Mesenchymal stem cell (in vitro differentiated cells and primary cell): ENCODE measurements around the gene FAM117A.

Source experiments
- DNase-seq: peaks from one replicate; pipeline ENCODE4 v3.0.0-alpha.2; 2013
- H2AFZ ChIP-seq: one replicate; pipeline ENCODE4 v1.6.1; 2013; ENCODE audit warnings: low read depth, mild to moderate bottlenecking, control low read depth, inconsistent platforms, low read length, moderate library complexity
- H2AK5ac ChIP-seq: 2 replicates; pipeline ENCODE4 v1.6.1; 2013; ENCODE audit warnings: low read length, moderate library complexity, mild to moderate bottlenecking, inconsistent platforms; ENCODE audit not compliant: severe bottlenecking
- H2BK120ac ChIP-seq: one replicate; pipeline ENCODE4 v1.6.1; 2013; ENCODE audit warnings: low read depth, mild to moderate bottlenecking, inconsistent platforms, low read length, moderate library complexity
- H2BK12ac ChIP-seq, 2 experiments: one replicate each; pipeline ENCODE4 v1.6.1; 2013; ENCODE audit warnings: inconsistent platforms in 2 of 2, low read length in 2 of 2, mild to moderate bottlenecking in 2 of 2, moderate library complexity in 2 of 2, control low read depth in 1 of 2
- H2BK15ac ChIP-seq: one replicate; pipeline ENCODE4 v1.6.1; 2013; ENCODE audit warnings: mild to moderate bottlenecking, low read depth, inconsistent platforms; ENCODE audit not compliant: poor library complexity, severe bottlenecking
- H2BK5ac ChIP-seq: 2 replicates; pipeline ENCODE4 v1.6.1; 2013; ENCODE audit warnings: low read depth, mild to moderate bottlenecking, low read length, control low read depth, inconsistent platforms; ENCODE audit not compliant: poor library complexity, severe bottlenecking
- H3K14ac ChIP-seq, 2 experiments: one replicate each; pipeline ENCODE4 v1.6.1; 2013; ENCODE audit warnings: inconsistent platforms in 2 of 2, low read length in 2 of 2, control low read depth in 1 of 2, mild to moderate bottlenecking in 1 of 2, moderate library complexity in 1 of 2
- H3K18ac ChIP-seq, 2 experiments: one replicate each; pipeline ENCODE4 v1.6.1; 2013; ENCODE audit warnings: inconsistent platforms in 2 of 2, low read length in 2 of 2, control low read depth in 1 of 2, low read depth in 1 of 2, mild to moderate bottlenecking in 1 of 2
- H3K23ac ChIP-seq, 2 experiments: one replicate each; pipeline ENCODE4 v1.6.1; 2013; ENCODE audit warnings: inconsistent platforms in 2 of 2, low read length in 2 of 2, mild to moderate bottlenecking in 2 of 2, moderate library complexity in 2 of 2, control low read depth in 1 of 2
- H3K27ac ChIP-seq: 2 replicates; pipeline ENCODE4 v1.5.1; 2013; ENCODE audit warnings: mild to moderate bottlenecking, moderate library complexity, low read length, control low read depth, inconsistent platforms; ENCODE audit not compliant: poor library complexity, severe bottlenecking
- H3K27me3 ChIP-seq, 2 experiments: 2 replicates each; pipeline versions ENCODE4 v1.6.1 to v1.7.0; 2013; ENCODE audit warnings: low read length in 2 of 2, mild to moderate bottlenecking in 2 of 2, moderate library complexity in 2 of 2, control low read depth in 1 of 2, inconsistent platforms in 1 of 2; ENCODE audit not compliant: control insufficient read depth in 1 of 2, insufficient read depth in 1 of 2
- H3K36me3 ChIP-seq, 2 experiments: 2 replicates each; pipeline versions ENCODE4 v1.6.1 to v1.7.0; 2013; ENCODE audit warnings: low read length in 2 of 2, control low read depth in 1 of 2, inconsistent platforms in 1 of 2, low read depth in 1 of 2, mild to moderate bottlenecking in 1 of 2; ENCODE audit not compliant: insufficient read depth in 2 of 2, control insufficient read depth in 1 of 2
- H3K4ac ChIP-seq, 2 experiments: one replicate each; pipeline ENCODE4 v1.6.1; 2013; ENCODE audit warnings: inconsistent platforms in 2 of 2, low read length in 2 of 2, mild to moderate bottlenecking in 2 of 2, moderate library complexity in 2 of 2, control low read depth in 1 of 2, low read depth in 1 of 2
- H3K4me1 ChIP-seq: 2 replicates; pipeline ENCODE4 v1.6.1; 2013; ENCODE audit warnings: low read depth, low read length, control low read depth; ENCODE audit not compliant: control insufficient read depth, insufficient read depth
- H3K4me2 ChIP-seq: 2 replicates; pipeline ENCODE4 v1.6.1; 2013; ENCODE audit warnings: low read length, mild to moderate bottlenecking, inconsistent platforms; ENCODE audit not compliant: poor library complexity, severe bottlenecking
- H3K4me3 ChIP-seq, 2 experiments: 2 replicates each; pipeline versions ENCODE4 v1.5.1 to v1.7.0; 2013; ENCODE audit warnings: low read length in 2 of 2, mild to moderate bottlenecking in 2 of 2, control low read depth in 1 of 2, low read depth in 1 of 2; ENCODE audit not compliant: insufficient read depth in 1 of 2
- H3K79me1 ChIP-seq: replicated peaks from 2 replicates; pipeline ENCODE4 v1.6.1; 2013; ENCODE audit warnings: mild to moderate bottlenecking, control low read depth, low read length, inconsistent platforms; ENCODE audit not compliant: poor library complexity, severe bottlenecking
- H3K9ac ChIP-seq: 2 replicates; pipeline ENCODE4 v1.7.0; 2013; ENCODE audit warnings: mild to moderate bottlenecking, low read length, moderate library complexity
- H3K9me3 ChIP-seq: 2 replicates; pipeline ENCODE4 v1.7.0; 2013; ENCODE audit warnings: mild to moderate bottlenecking, low read length; ENCODE audit not compliant: control insufficient read depth
- H4K8ac ChIP-seq: one replicate; pipeline ENCODE4 v1.6.1; 2013; ENCODE audit warnings: inconsistent platforms, mild to moderate bottlenecking, low read length, moderate library complexity
- H4K91ac ChIP-seq: one replicate; pipeline ENCODE4 v1.6.1; 2013; ENCODE audit warnings: mild to moderate bottlenecking, low read length, inconsistent platforms
- WGBS: methylation state at CpG from one replicate; pipeline ENCODE4 v1.1.7; 2013; ENCODE audit warnings: mixed read lengths; 5-methylcytosine and 5-hydroxymethylcytosine counted together

The FAM117A gene

GRCh38 chr17:49691677-49692191, 72.2 kb downstream of the FAM117A start:
- Histone ChIP-seq H2AK5ac (no peak overlapping the region), H3K27me3 (peaks cover 4 to 10% of the 10 kb centered on the region in 2 experiments), H3K9me3 (no peaks in the 10 kb centered on the region), H3K79me1 (no peaks in the 10 kb centered on the region), H2BK120ac (no peak overlapping the region), H3K4me2 (no peak overlapping the region), H4K91ac (no peak overlapping the region), H3K23ac (no peak overlapping the region), H3K9ac (peak overlapping the region; percentile 7), H3K18ac (no peak overlapping the region), H2BK15ac (no peak overlapping the region), H4K8ac (no peak overlapping the region), H3K4ac (no peak overlapping the region), H3K36me3 (no peaks in the 10 kb centered on the region), H3K14ac (no peak overlapping the region), H3K27ac (no peak overlapping the region), H2AFZ (no peak overlapping the region), H2BK12ac (no peak overlapping the region), H3K4me1 (no peaks in the 10 kb centered on the region), H3K4me3 (no peak overlapping the region), H2BK5ac (no peak overlapping the region)
- 74% methylated on average over 7 of the region's 8 CpGs for WGBS
- no peak for DNase-seq

- no peak overlapping the region for H2AFZ ChIP-seq
- H3K18ac ChIP-seq, result no peak overlapping the region
- H3K27ac ChIP-seq, result no peak overlapping the region
- peak; percentile 56 for DNase-seq
- H2BK15ac ChIP-seq, result no peak overlapping the region
- no peak overlapping the region for H2BK12ac ChIP-seq
- H3K4ac ChIP-seq, result no peak overlapping the region
- H3K4me1 ChIP-seq, result no peaks in the 10 kb centered on the region
- H3K79me1 ChIP-seq, result no peaks in the 10 kb centered on the region
- no peak overlapping the region for H3K4me3 ChIP-seq
- no peak overlapping the region for H2AK5ac ChIP-seq
- H3K27me3 ChIP-seq, result peaks cover under 1 to 10% of the 10 kb centered on the region in 2 experiments
- no peaks in the 10 kb centered on the region for H3K36me3 ChIP-seq
- H2BK120ac ChIP-seq, result no peak overlapping the region
- no peak overlapping the region for H4K91ac ChIP-seq
- H3K14ac ChIP-seq, result no peak overlapping the region
- 87% methylated on average over 9 of the region's 9 CpGs for WGBS
- H3K23ac ChIP-seq, result no peak overlapping the region
- no peaks in the 10 kb centered on the region for H3K9me3 ChIP-seq
- H4K8ac ChIP-seq, result no peak overlapping the region
- no peak overlapping the region for H3K4me2 ChIP-seq
- H3K9ac ChIP-seq, result peak overlapping the region; percentile 7
- no peak overlapping the region for H2BK5ac ChIP-seq
Measured at GRCh38 chr17:49691086-49691676, 72.8 kb downstream of the FAM117A start.

- no peaks in the 10 kb centered on the region for H3K36me3 ChIP-seq
- 66% methylated on average over 2 of the region's 2 CpGs for WGBS
- no peak overlapping the region for H2AK5ac ChIP-seq
- no peak overlapping the region for H3K27ac ChIP-seq
- no peak overlapping the region for H3K9ac ChIP-seq
- H3K9me3 ChIP-seq, result no peaks in the 10 kb centered on the region
- no peak overlapping the region for H2BK120ac ChIP-seq
- H3K79me1 ChIP-seq, result no peaks in the 10 kb centered on the region
- H2BK5ac ChIP-seq, result no peak overlapping the region
- no peak overlapping the region for H3K4ac ChIP-seq
- H3K18ac ChIP-seq, result no peak overlapping the region
- H3K4me2 ChIP-seq, result no peak overlapping the region
- DNase-seq, result no peak
- peak overlapping the region; percentile 20 for H4K8ac ChIP-seq
- no peak overlapping the region for H4K91ac ChIP-seq
- peak overlapping the region; percentile 64 for H2BK15ac ChIP-seq
- no peak overlapping the region for H2BK12ac ChIP-seq
- H2AFZ ChIP-seq, result no peak overlapping the region
- H3K4me3 ChIP-seq, result no peak overlapping the region
- peaks cover 0 to 8% of the 10 kb centered on the region in 2 experiments for H3K27me3 ChIP-seq
- no peak overlapping the region for H3K23ac ChIP-seq
- no peak overlapping the region for H3K14ac ChIP-seq
- no peaks in the 10 kb centered on the region for H3K4me1 ChIP-seq
Measured at GRCh38 chr17:49690256-49690655, 73.7 kb downstream of the FAM117A start.

- Histone ChIP-seq H2AFZ (no peak overlapping the region), H3K23ac (no peak overlapping the region), H3K9ac (no peak overlapping the region), H2AK5ac (peak overlapping the region; percentile 39), H2BK12ac (peak overlapping the region; percentile 69 to 97), H2BK15ac (peak overlapping the region; percentile 26), H2BK5ac (no peak overlapping the region), H3K79me1 (no peaks in the 10 kb centered on the region), H3K4ac (peak overlapping the region in 1 of 2 experiments; percentile 66), H3K18ac (peak overlapping the region; percentile 45 to 64), H3K14ac (no peak overlapping the region), H3K4me3 (no peak overlapping the region), H4K8ac (peak overlapping the region; percentile 35), H3K27ac (no peak overlapping the region), H3K36me3 (no peaks in the 10 kb centered on the region), H2BK120ac (peak overlapping the region; percentile 64), H3K27me3 (peaks cover 0 to 4% of the 10 kb centered on the region in 2 experiments), H3K4me1 (no peaks in the 10 kb centered on the region), H3K9me3 (no peaks in the 10 kb centered on the region), H4K91ac (peak overlapping the region; percentile 52), H3K4me2 (no peak overlapping the region)
- 77% methylated on average over 4 of the region's 4 CpGs for WGBS
- DNase-seq, result no peak
Measured at GRCh38 chr17:49688848-49689247, 75.1 kb downstream of the FAM117A start.
